H9 (cell line): Measurements from ENCODE around the gene ZNF749. TPM values are rescaled to one million over a fixed set of nuclear protein-coding genes. Genes with fewer than 3 reads are reported as not detected.

ENCODE experiments used
- DNase-seq: peaks from one replicate; pipeline ENCODE4 v3.0.0-alpha.2; 2017
- H2AFZ ChIP-seq: one replicate; pipeline ENCODE4 v1.6.1; 2013; ENCODE audit warnings: mild to moderate bottlenecking, low read length, control low read depth, moderate library complexity
- H2AK5ac ChIP-seq: 2 replicates; pipeline ENCODE4 v1.6.1; 2013; ENCODE audit warnings: low read length, control low read depth, mixed read lengths; ENCODE audit not compliant: insufficient read length
- H2BK120ac ChIP-seq: one replicate; pipeline ENCODE4 v1.6.1; 2013; ENCODE audit warnings: low read depth, mild to moderate bottlenecking, low read length, control low read depth, inconsistent platforms; ENCODE audit not compliant: poor library complexity, severe bottlenecking
- H2BK12ac ChIP-seq: 2 replicates; pipeline ENCODE4 v1.6.1; 2013; ENCODE audit warnings: low read length, control low read depth, mixed read lengths, low read depth; ENCODE audit not compliant: insufficient read length
- H2BK15ac ChIP-seq: 2 replicates; pipeline ENCODE4 v1.6.1; 2013; ENCODE audit warnings: low read depth, low read length, control low read depth
- H2BK20ac ChIP-seq: one replicate; pipeline ENCODE4 v1.6.1; 2013; ENCODE audit warnings: low read depth, mild to moderate bottlenecking, low read length, control low read depth, inconsistent platforms; ENCODE audit not compliant: poor library complexity, severe bottlenecking
- H2BK5ac ChIP-seq: 2 replicates; pipeline ENCODE4 v1.6.1; 2013; ENCODE audit warnings: low read length, control low read depth, mixed read lengths; ENCODE audit not compliant: insufficient read length
- H3K14ac ChIP-seq: 2 replicates; pipeline ENCODE4 v1.6.1; 2013; ENCODE audit warnings: low read length, control low read depth; ENCODE audit not compliant: insufficient read depth
- H3K18ac ChIP-seq: 2 replicates; pipeline ENCODE4 v1.6.1; 2013; ENCODE audit warnings: low read depth, mild to moderate bottlenecking, mixed read lengths, low read length, control low read depth; ENCODE audit not compliant: insufficient read length
- H3K23ac ChIP-seq: 2 replicates; pipeline ENCODE4 v1.6.1; 2013; ENCODE audit warnings: low read length, control low read depth, mixed read lengths, low read depth; ENCODE audit not compliant: insufficient read length
- H3K23me2 ChIP-seq: 2 replicates; pipeline ENCODE4 v1.6.1; 2013; ENCODE audit warnings: low read depth, mild to moderate bottlenecking, mixed read lengths, low read length, control low read depth; ENCODE audit not compliant: insufficient read length, poor library complexity, severe bottlenecking
- H3K27ac ChIP-seq: 2 replicates; pipeline ENCODE4 v1.5.1; 2013; ENCODE audit warnings: low read length, control low read depth, mixed read lengths, low read depth; ENCODE audit not compliant: insufficient read length
- H3K27me3 ChIP-seq: 2 replicates; pipeline ENCODE4 v1.6.1; 2013; ENCODE audit warnings: low read length, control low read depth, inconsistent platforms; ENCODE audit not compliant: insufficient read depth
- H3K4ac ChIP-seq: 2 replicates; pipeline ENCODE4 v1.6.1; 2013; ENCODE audit warnings: low read depth, mild to moderate bottlenecking, control low read depth, inconsistent platforms, low read length, moderate library complexity
- H3K4me1 ChIP-seq: 2 replicates; pipeline ENCODE4 v1.6.1; 2013; ENCODE audit warnings: low read length, control low read depth, inconsistent platforms; ENCODE audit not compliant: insufficient read depth
- H3K4me2 ChIP-seq: 2 replicates; pipeline ENCODE4 v1.6.1; 2013; ENCODE audit warnings: low read length, control low read depth, mixed read lengths; ENCODE audit not compliant: insufficient read length, insufficient read depth
- H3K56ac ChIP-seq: 2 replicates; pipeline ENCODE4 v1.6.1; 2013; ENCODE audit warnings: low read depth, mild to moderate bottlenecking, mixed read lengths, low read length, control low read depth; ENCODE audit not compliant: insufficient read length
- H3K79me1 ChIP-seq: 2 replicates; pipeline ENCODE4 v1.6.1; 2013; ENCODE audit warnings: low read depth, mild to moderate bottlenecking, moderate library complexity, low read length, control low read depth, inconsistent platforms; ENCODE audit not compliant: insufficient read depth, poor library complexity, severe bottlenecking
- H3K79me2 ChIP-seq: 2 replicates; pipeline ENCODE4 v1.6.1; 2013; ENCODE audit warnings: low read length, control low read depth, inconsistent platforms; ENCODE audit not compliant: insufficient read depth
- H3K9ac ChIP-seq: 2 replicates; pipeline ENCODE4 v1.6.1; 2013; ENCODE audit warnings: low read length, control low read depth, mixed read lengths; ENCODE audit not compliant: insufficient read length; ENCODE audit errors: extremely low read depth
- H3K9me3 ChIP-seq: one replicate; pipeline ENCODE4 v1.6.1; 2013; ENCODE audit warnings: low read depth, low read length, inconsistent platforms; ENCODE audit not compliant: control insufficient read depth
- H3T11ph ChIP-seq: one replicate; pipeline ENCODE4 v1.6.1; 2013; ENCODE audit warnings: mild to moderate bottlenecking, low read length, control low read depth, inconsistent platforms
- H4K20me1 ChIP-seq: one replicate; pipeline ENCODE4 v1.6.1; 2013; ENCODE audit not compliant: control insufficient read depth, insufficient read length, insufficient read depth
- H4K5ac ChIP-seq: 2 replicates; pipeline ENCODE4 v1.6.1; 2013; ENCODE audit warnings: low read depth, mild to moderate bottlenecking, mixed read lengths, low read length, control low read depth; ENCODE audit not compliant: insufficient read length
- H4K8ac ChIP-seq: replicated peaks from 2 replicates; pipeline ENCODE4 v1.6.1; 2013; ENCODE audit warnings: low read length, control low read depth, mixed read lengths, low read depth; ENCODE audit not compliant: insufficient read length
- H4K91ac ChIP-seq: 2 replicates; pipeline ENCODE4 v1.6.1; 2013; ENCODE audit warnings: low read depth, mild to moderate bottlenecking, moderate library complexity, mixed read lengths, low read length, control low read depth; ENCODE audit not compliant: insufficient read length
- H3K27ac Mint-ChIP-seq, 3 experiments: 2 replicates in 2 of 3; 3 replicates in 1 of 3; pipeline ENCODE4 v1.8.0; 2020 to 2021; ENCODE audit warnings: mixed read lengths in 3 of 3, mild to moderate bottlenecking in 1 of 3, moderate library complexity in 1 of 3
- H3K27me3 Mint-ChIP-seq: 2 replicates; pipeline ENCODE4 v1.8.0; 2021; ENCODE audit warnings: low read depth, mild to moderate bottlenecking, moderate library complexity, mixed read lengths
- H3K36me3 Mint-ChIP-seq, 3 experiments: 2 replicates in 2 of 3; 3 replicates in 1 of 3; pipeline ENCODE4 v1.8.0; 2020 to 2021; ENCODE audit warnings: low read depth in 3 of 3, mixed read lengths in 3 of 3; ENCODE audit not compliant: insufficient read depth in 1 of 3
- H3K4me1 Mint-ChIP-seq, 2 experiments: 2 replicates each; pipeline ENCODE4 v1.8.0; 2020; ENCODE audit warnings: mixed read lengths in 2 of 2
- H3K4me3 Mint-ChIP-seq, 2 experiments: 2 replicates in 1 of 2; 3 replicates in 1 of 2; pipeline ENCODE4 v1.8.0; 2020 to 2021; ENCODE audit warnings: mild to moderate bottlenecking in 2 of 2, mixed read lengths in 2 of 2, moderate library complexity in 1 of 2
- H3K9me3 Mint-ChIP-seq, 2 experiments: 2 replicates in 1 of 2; 3 replicates in 1 of 2; pipeline ENCODE4 v1.8.0; 2020; ENCODE audit warnings: mild to moderate bottlenecking in 2 of 2, mixed read lengths in 2 of 2, moderate library complexity in 1 of 2
- WGBS: extraction: QIAGEN DNeasy Blood & Tissue Kit; methylation state at CpG from one replicate; pipeline ENCODE4 v1.1.7; 2013; ENCODE audit warnings: missing lambda C conversion rate, low lambda C conversion rate, mixed read lengths; ENCODE audit not compliant: insufficient read length; ENCODE audit errors: extremely low coverage; 5-methylcytosine and 5-hydroxymethylcytosine counted together
- total RNA-seq: library from RNA; stranded (reverse); gene quantifications from 2 replicates; pipeline ENCODE4 v1.2.1, GENCODE V29; 2021
- TF ChIP-seq, protein P1 (sequence below): fragments of 200-600 bp; sonication (generic); conservative IDR thresholded peaks from 3 replicates; pipeline ENCODE4 v1.8.0; 2021; ENCODE audit warnings: antibody characterized with exemption, mild to moderate bottlenecking

The ZNF749 gene
- total RNA-seq, 1 experiment from 2014 or later, result 25.0 TPM

DNA sequence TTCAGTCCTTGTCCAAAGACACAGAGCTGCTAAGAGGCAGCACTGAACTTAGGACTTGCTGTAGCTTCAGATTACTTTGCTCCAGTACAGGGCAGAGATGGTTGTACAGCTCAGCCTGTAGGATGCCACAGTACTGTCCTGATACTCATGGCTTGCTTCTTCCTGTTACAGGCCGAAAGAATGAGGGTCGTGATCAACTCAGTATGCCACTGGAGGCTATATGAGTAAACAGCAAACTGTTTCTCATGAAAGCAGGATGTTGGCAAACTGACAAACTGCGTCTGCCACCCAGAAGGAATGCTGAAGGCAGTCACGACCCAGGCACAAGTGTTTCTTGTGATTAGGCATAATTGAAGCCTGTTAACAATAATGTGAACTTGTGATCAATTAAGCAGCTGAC, 2.8 kb downstream of the ZNF749 start:
- Histone ChIP-seq H3T11ph (no peak overlapping the region), H3K23me2 (peaks cover 8% of the 10 kb centered on the region), H3K9ac (no peak overlapping the region), H3K79me2 (peaks cover 45% of the 10 kb centered on the region), H2BK20ac (no peak overlapping the region), H4K20me1 (no peaks in the 10 kb centered on the region), H2BK5ac (no peak overlapping the region), H4K91ac (no peak overlapping the region), H3K4ac (no peak overlapping the region), H2BK15ac (no peak overlapping the region), H2AFZ (no peak overlapping the region), H3K18ac (no peak overlapping the region), H3K4me2 (no peak overlapping the region), H3K14ac (no peak overlapping the region), H4K8ac (no peak overlapping the region), H2AK5ac (no peak overlapping the region), H3K4me1 (peaks cover 5% of the 10 kb centered on the region; the same call in 1 of the 2 replicates), H3K79me1 (peaks cover 14% of the 10 kb centered on the region), H2BK12ac (no peak overlapping the region), H3K23ac (no peak overlapping the region), H3K56ac (no peak overlapping the region), H3K9me3 (no peaks in the 10 kb centered on the region), H2BK120ac (no peak overlapping the region), H3K27ac (no peak overlapping the region), H4K5ac (no peak overlapping the region), H3K27me3 (no peaks in the 10 kb centered on the region)
- TF ChIP-seq, protein P1, sequence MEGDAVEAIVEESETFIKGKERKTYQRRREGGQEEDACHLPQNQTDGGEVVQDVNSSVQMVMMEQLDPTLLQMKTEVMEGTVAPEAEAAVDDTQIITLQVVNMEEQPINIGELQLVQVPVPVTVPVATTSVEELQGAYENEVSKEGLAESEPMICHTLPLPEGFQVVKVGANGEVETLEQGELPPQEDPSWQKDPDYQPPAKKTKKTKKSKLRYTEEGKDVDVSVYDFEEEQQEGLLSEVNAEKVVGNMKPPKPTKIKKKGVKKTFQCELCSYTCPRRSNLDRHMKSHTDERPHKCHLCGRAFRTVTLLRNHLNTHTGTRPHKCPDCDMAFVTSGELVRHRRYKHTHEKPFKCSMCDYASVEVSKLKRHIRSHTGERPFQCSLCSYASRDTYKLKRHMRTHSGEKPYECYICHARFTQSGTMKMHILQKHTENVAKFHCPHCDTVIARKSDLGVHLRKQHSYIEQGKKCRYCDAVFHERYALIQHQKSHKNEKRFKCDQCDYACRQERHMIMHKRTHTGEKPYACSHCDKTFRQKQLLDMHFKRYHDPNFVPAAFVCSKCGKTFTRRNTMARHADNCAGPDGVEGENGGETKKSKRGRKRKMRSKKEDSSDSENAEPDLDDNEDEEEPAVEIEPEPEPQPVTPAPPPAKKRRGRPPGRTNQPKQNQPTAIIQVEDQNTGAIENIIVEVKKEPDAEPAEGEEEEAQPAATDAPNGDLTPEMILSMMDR, result no peak
- H3K27me3 Mint-ChIP-seq, result peaks cover 1% of the 10 kb centered on the region; the same call in 1 of the 2 replicates
- no CpG with 5 or more reads among the region's 4 CpGs for WGBS
- H3K4me1 Mint-ChIP-seq, result peaks cover 16 to 20% of the 10 kb centered on the region in 2 experiments
- DNase-seq, result no peak
- no peak overlapping the region for H3K27ac Mint-ChIP-seq
- H3K36me3 Mint-ChIP-seq, result peaks cover 17 to 36% (median 27%) of the 10 kb centered on the region in 3 experiments
- H3K4me3 Mint-ChIP-seq, result no peak overlapping the region
- peaks cover 0 to 12% of the 10 kb centered on the region in 2 experiments; a peak in 4 of 5 replicates for H3K9me3 Mint-ChIP-seq
